Vagina (tissue), 2 donors: ENCODE measurements around the gene ITGA4. TPM values are rescaled to one million over a fixed set of nuclear protein-coding genes. Genes with fewer than 3 reads are reported as not detected.
A peak's percentile ranks its signal among the peaks of the same experiment; 100 is the strongest.

ENCODE experiments used
- DNase-seq, 2 donors: peaks; one replicate each; pipeline ENCODE4 v3.0.0-alpha.2; 2017; ENCODE audit errors: extremely low spot score in 2 of 2
- H3K27ac ChIP-seq: fragments of 200-600 bp; sonication (generic); one replicate; pipeline ENCODE4 v1.5.1; 2019
- H3K27me3 ChIP-seq: fragments of 200-600 bp; sonication (generic); one replicate; pipeline ENCODE4 v1.5.1; 2019
- H3K36me3 ChIP-seq, 2 donors: fragments of 200-600 bp; sonication (generic); one replicate each; pipeline ENCODE4 v1.5.1; 2017 to 2019
- H3K4me1 ChIP-seq: fragments of 200-600 bp; sonication (generic); one replicate; pipeline ENCODE4 v1.5.1; 2019
- H3K4me3 ChIP-seq, 2 donors: fragments of 200-600 bp; sonication (generic); 1 replicate in 1 of 2; 2 replicates in 1 of 2; pipeline ENCODE4 v1.5.1; 2016 to 2019
- H3K9me3 ChIP-seq: fragments of 200-600 bp; sonication (generic); one replicate; pipeline ENCODE4 v1.5.1; 2019
- CTCF ChIP-seq, 3 experiments: fragments of 450-650 bp in 2 of 3; fragments of 200-600 bp in 1 of 3; sonication (generic) in 1 of 3; IDR thresholded peaks; one replicate each; pipeline ENCODE4 v1.5.1; 2017 to 2019; ENCODE audit warnings: antibody characterized with exemption in 3 of 3, mild to moderate bottlenecking in 2 of 3, moderate library complexity in 2 of 3
- POLR2A ChIP-seq, 2 donors: fragments of 450-650 bp; IDR thresholded peaks; one replicate each; pipeline ENCODE4 v1.6.1; 2017; ENCODE audit warnings: antibody characterized with exemption in 2 of 2, mild to moderate bottlenecking in 2 of 2, moderate library complexity in 2 of 2
- POLR2AphosphoS5 ChIP-seq, 2 donors: sonication (generic); formaldehyde crosslinking; IDR thresholded peaks; one replicate each; pipeline ENCODE4 v1.9.0; 2017; ENCODE audit warnings: antibody characterized with exemption in 2 of 2, mild to moderate bottlenecking in 2 of 2, low read depth in 1 of 2; ENCODE audit not compliant: insufficient read depth in 1 of 2
- intact Hi-C: fragments of 100-400 bp; cut with DNase I; formaldehyde crosslinking; loops from one replicate; pipeline ENCODE4 v1.15.1; 2023
- total RNA-seq: library from RNA; depleted of rRNA; stranded (reverse); fragments of >200 nt; gene quantifications from one replicate; pipeline ENCODE4 v1.2.3, GENCODE V29; 2016

The ITGA4 gene
- total RNA-seq, 1 donor from 2014 or later, result 4.9 TPM

GRCh38 chr2:181456660-181457120 is 496 bp upstream of the ITGA4 start:
- H3K4me3 ChIP-seq, result peak overlapping the region; percentile 48 to 57
- H3K4me1 ChIP-seq, result peaks cover 20% of the 10 kb centered on the region
- H3K27me3 ChIP-seq, result no peaks in the 10 kb centered on the region
- DNase-seq, result no peak
- intact Hi-C loops, result loop anchor here (1.0 kb wide), 1 partner anchor 35 kb away; no protein-coding TSS in a partner anchor
- peak overlapping the region; percentile 48 for H3K27ac ChIP-seq
- H3K36me3 ChIP-seq, result no peaks in the 10 kb centered on the region
- no peaks in the 10 kb centered on the region for H3K9me3 ChIP-seq
- TF ChIP-seq POLR2A (IDR thresholded peaks at IDR 0.05) (no peak), CTCF (IDR thresholded peaks at IDR 0.05) (no peak), POLR2AphosphoS5 (IDR thresholded peaks at IDR 0.05; ENCODE audit: insufficient read depth in 1 of 2, low read depth in 1 of 2) (no peak)

- TF ChIP-seq POLR2AphosphoS5 (IDR thresholded peaks at IDR 0.05; ENCODE audit: insufficient read depth in 1 of 2, low read depth in 1 of 2), result peak in 1 of 2 donors; percentile 20
- no peak for TF ChIP-seq POLR2A (IDR thresholded peaks at IDR 0.05)
- no peak for TF ChIP-seq CTCF (IDR thresholded peaks at IDR 0.05)
- DNase-seq, result no peak
Observed at GRCh38 chr2:181457741-181458425, 697 bp downstream of the ITGA4 start.

GRCh38 chr2:181458871-181459270 is 1.7 kb downstream of the ITGA4 start:
- peaks cover 20% of the 10 kb centered on the region for H3K4me1 ChIP-seq
- H3K27ac ChIP-seq, result no peak overlapping the region
- H3K27me3 ChIP-seq, result no peaks in the 10 kb centered on the region
- H3K36me3 ChIP-seq, result no peaks in the 10 kb centered on the region
- peak overlapping the region in 1 of 2 donors; percentile 48 for H3K4me3 ChIP-seq
- TF ChIP-seq POLR2A (IDR thresholded peaks at IDR 0.05) (no peak), POLR2AphosphoS5 (IDR thresholded peaks at IDR 0.05; ENCODE audit: insufficient read depth in 1 of 2, low read depth in 1 of 2) (no peak), CTCF (IDR thresholded peaks at IDR 0.05) (no peak)
- DNase-seq, result no peak
- no peaks in the 10 kb centered on the region for H3K9me3 ChIP-seq
- intact Hi-C loops, result no loop called here

More at GRCh38 chr2:181457741-181458425, 697 bp downstream of the ITGA4 start:
- Histone ChIP-seq H3K9me3 (no peaks in the 10 kb centered on the region), H3K4me3 (peak overlapping the region; percentile 48 to 57), H3K27ac (peak overlapping the region; percentile 48), H3K36me3 (no peaks in the 10 kb centered on the region), H3K4me1 (peaks cover 20% of the 10 kb centered on the region), H3K27me3 (no peaks in the 10 kb centered on the region)
- intact Hi-C loops, result loop anchor here (1.0 kb wide), 1 partner anchor 37 kb away; no protein-coding TSS in a partner anchor

GRCh38 chr2:181459621-181460021 is 2.4 kb downstream of the ITGA4 start:
- Histone ChIP-seq H3K27ac (peak overlapping the region; percentile 5), H3K36me3 (no peaks in the 10 kb centered on the region), H3K27me3 (no peaks in the 10 kb centered on the region), H3K9me3 (no peaks in the 10 kb centered on the region), H3K4me1 (peaks cover 20% of the 10 kb centered on the region), H3K4me3 (no peak overlapping the region)
- intact Hi-C loops, result no loop called here
- no peak for TF ChIP-seq CTCF (IDR thresholded peaks at IDR 0.05)
- TF ChIP-seq POLR2A (IDR thresholded peaks at IDR 0.05), result no peak
- TF ChIP-seq POLR2AphosphoS5 (IDR thresholded peaks at IDR 0.05; ENCODE audit: insufficient read depth in 1 of 2, low read depth in 1 of 2), result no peak
- DNase-seq, result no peak
